SU-DHL-6 (cell line): ENCODE data around the gene COL12A1.

ENCODE experiments used
- EZH2phosphoT487 ChIP-seq: fragments of 200-600 bp; sonication (generic), shearing (Covaris generic); conservative IDR thresholded peaks from 2 replicates; pipeline ENCODE4 v1.6.1; 2018; ENCODE audit warnings: mild to moderate bottlenecking, antibody characterized with exemption, low read length, moderate library complexity, mixed read lengths
- TF ChIP-seq, protein P1 (sequence below): fragments of 200-600 bp; sonication (generic); IDR thresholded peaks from one replicate; pipeline ENCODE4 v1.5.1; 2017; ENCODE audit warnings: antibody characterized with exemption, mild to moderate bottlenecking, low read length, moderate library complexity; ENCODE audit not compliant: insufficient read depth, poor library complexity, severe bottlenecking

DNA sequence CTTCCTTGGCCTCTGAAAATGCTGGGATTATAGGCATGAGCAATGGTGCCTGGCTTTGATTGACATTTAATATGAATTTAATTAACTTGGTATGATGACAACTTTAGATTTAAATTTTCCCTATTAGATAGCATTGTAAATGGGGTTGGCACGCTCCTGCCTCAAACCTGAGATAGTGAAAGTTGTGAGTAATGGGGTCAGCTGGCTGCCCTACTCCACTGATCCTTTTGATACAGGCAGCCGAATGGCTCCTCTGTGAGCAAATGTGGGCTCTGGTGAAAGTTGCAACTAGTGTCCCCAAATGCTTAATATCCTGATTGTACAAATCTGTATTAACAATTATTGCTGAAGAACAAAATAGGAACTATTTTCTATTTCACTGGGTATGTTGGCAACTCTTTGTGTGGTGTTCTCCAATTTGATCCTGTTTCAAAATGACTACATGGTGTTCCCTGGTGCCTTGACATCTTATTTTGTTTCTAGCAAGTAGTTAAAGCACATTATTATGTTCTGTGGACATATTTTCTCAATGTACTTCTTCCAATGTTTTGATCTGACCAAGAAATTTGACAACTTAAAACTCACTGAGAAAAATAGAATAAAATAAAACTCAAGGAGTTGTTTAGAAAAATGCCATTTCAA lies 97.4 kb downstream of the COL12A1 start:
- TF ChIP-seq, protein P1, sequence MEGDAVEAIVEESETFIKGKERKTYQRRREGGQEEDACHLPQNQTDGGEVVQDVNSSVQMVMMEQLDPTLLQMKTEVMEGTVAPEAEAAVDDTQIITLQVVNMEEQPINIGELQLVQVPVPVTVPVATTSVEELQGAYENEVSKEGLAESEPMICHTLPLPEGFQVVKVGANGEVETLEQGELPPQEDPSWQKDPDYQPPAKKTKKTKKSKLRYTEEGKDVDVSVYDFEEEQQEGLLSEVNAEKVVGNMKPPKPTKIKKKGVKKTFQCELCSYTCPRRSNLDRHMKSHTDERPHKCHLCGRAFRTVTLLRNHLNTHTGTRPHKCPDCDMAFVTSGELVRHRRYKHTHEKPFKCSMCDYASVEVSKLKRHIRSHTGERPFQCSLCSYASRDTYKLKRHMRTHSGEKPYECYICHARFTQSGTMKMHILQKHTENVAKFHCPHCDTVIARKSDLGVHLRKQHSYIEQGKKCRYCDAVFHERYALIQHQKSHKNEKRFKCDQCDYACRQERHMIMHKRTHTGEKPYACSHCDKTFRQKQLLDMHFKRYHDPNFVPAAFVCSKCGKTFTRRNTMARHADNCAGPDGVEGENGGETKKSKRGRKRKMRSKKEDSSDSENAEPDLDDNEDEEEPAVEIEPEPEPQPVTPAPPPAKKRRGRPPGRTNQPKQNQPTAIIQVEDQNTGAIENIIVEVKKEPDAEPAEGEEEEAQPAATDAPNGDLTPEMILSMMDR: no peak
- no peak for TF ChIP-seq EZH2phosphoT487
